Neuronal stem cell (in vitro differentiated cells): Measurements from ENCODE around the gene SLC25A45.
A peak's percentile ranks its signal among the peaks of the same experiment; 100 is the strongest.

Experiments used
- DNase-seq: peaks from one replicate; pipeline ENCODE4 v3.0.0-alpha.2; 2013; ENCODE audit warnings: low spot score
- H2AFZ ChIP-seq: one replicate; pipeline ENCODE4 v1.6.1; 2013; ENCODE audit warnings: mild to moderate bottlenecking, low read length, inconsistent platforms
- H2AK5ac ChIP-seq: 2 replicates; pipeline ENCODE4 v1.6.1; 2013; ENCODE audit warnings: low read depth, mild to moderate bottlenecking, inconsistent platforms, low read length, moderate library complexity, mixed read lengths
- H2BK120ac ChIP-seq: 2 replicates; pipeline ENCODE4 v1.6.1; 2013; ENCODE audit warnings: low read depth, mild to moderate bottlenecking, inconsistent platforms, low read length, moderate library complexity, mixed read lengths
- H2BK12ac ChIP-seq: one replicate; pipeline ENCODE4 v1.6.1; 2013; ENCODE audit warnings: low read length, inconsistent platforms
- H2BK15ac ChIP-seq: 2 replicates; pipeline ENCODE4 v1.6.1; 2013; ENCODE audit warnings: mild to moderate bottlenecking, low read length, inconsistent platforms, mixed read lengths
- H2BK5ac ChIP-seq: one replicate; pipeline ENCODE4 v1.6.1; 2013; ENCODE audit warnings: inconsistent platforms, mild to moderate bottlenecking, low read length, moderate library complexity
- H3K14ac ChIP-seq: one replicate; pipeline ENCODE4 v1.6.1; 2013; ENCODE audit warnings: low read length, inconsistent platforms
- H3K18ac ChIP-seq: 2 replicates; pipeline ENCODE4 v1.6.1; 2013; ENCODE audit warnings: low read length, inconsistent platforms
- H3K23ac ChIP-seq: 2 replicates; pipeline ENCODE4 v1.6.1; 2013; ENCODE audit warnings: low read depth, mild to moderate bottlenecking, mixed read lengths, low read length, inconsistent platforms; ENCODE audit not compliant: poor library complexity
- H3K27ac ChIP-seq: replicated peaks from 3 replicates; pipeline ENCODE4 v1.5.1; 2013; ENCODE audit warnings: low read length, inconsistent platforms
- H3K27me3 ChIP-seq, 3 experiments: 2 replicates each; pipeline ENCODE4 v1.6.1; 2013; ENCODE audit warnings: low read length in 3 of 3, mild to moderate bottlenecking in 2 of 3, inconsistent platforms in 1 of 3, low read depth in 1 of 3, mixed read lengths in 1 of 3, moderate library complexity in 1 of 3; ENCODE audit not compliant: control insufficient read depth in 3 of 3, insufficient read depth in 3 of 3
- H3K36me3 ChIP-seq, 2 donors: replicated peaks in 1 of 2; 2 replicates each; pipeline ENCODE4 v1.6.1; 2013; ENCODE audit warnings: low read length in 2 of 2; ENCODE audit not compliant: control insufficient read depth in 2 of 2, insufficient read depth in 2 of 2
- H3K4ac ChIP-seq: 2 replicates; pipeline ENCODE4 v1.6.1; 2013; ENCODE audit warnings: inconsistent platforms, mild to moderate bottlenecking, low read length, moderate library complexity
- H3K4me1 ChIP-seq, 2 donors: 1 replicate in 1 of 2; 2 replicates in 1 of 2; pipeline ENCODE4 v1.6.1; 2013; ENCODE audit warnings: low read length in 2 of 2, low read depth in 1 of 2; ENCODE audit not compliant: control insufficient read depth in 2 of 2, insufficient read depth in 1 of 2
- H3K4me2 ChIP-seq: one replicate; pipeline ENCODE4 v1.6.1; 2013; ENCODE audit warnings: mild to moderate bottlenecking, low read length, inconsistent platforms; ENCODE audit not compliant: insufficient read depth, poor library complexity, severe bottlenecking
- H3K4me3 ChIP-seq, 2 donors: 2 replicates each; pipeline ENCODE4 v1.5.1; 2013; ENCODE audit warnings: low read length in 2 of 2, mild to moderate bottlenecking in 2 of 2, inconsistent platforms in 1 of 2, moderate library complexity in 1 of 2
- H3K79me1 ChIP-seq: one replicate; pipeline ENCODE4 v1.6.1; 2013; ENCODE audit warnings: low read depth, mild to moderate bottlenecking, inconsistent platforms, low read length, moderate library complexity
- H3K9ac ChIP-seq: one replicate; pipeline ENCODE4 v1.6.1; 2013; ENCODE audit warnings: mild to moderate bottlenecking, low read depth, low read length, inconsistent platforms; ENCODE audit not compliant: poor library complexity
- H3K9me3 ChIP-seq, 2 donors: replicated peaks in 1 of 2; 2 replicates each; pipeline versions ENCODE3 to v1.6.1; 2013; ENCODE audit warnings: low read length in 2 of 2, mild to moderate bottlenecking in 2 of 2, inconsistent platforms in 1 of 2, low read depth in 1 of 2, mixed read lengths in 1 of 2, moderate library complexity in 1 of 2; ENCODE audit not compliant: control insufficient read depth in 2 of 2, insufficient read depth in 1 of 2
- H4K8ac ChIP-seq: one replicate; pipeline ENCODE4 v1.6.1; 2013; ENCODE audit warnings: low read depth, mild to moderate bottlenecking, inconsistent platforms, low read length, moderate library complexity
- H4K91ac ChIP-seq: one replicate; pipeline ENCODE4 v1.6.1; 2013; ENCODE audit warnings: low read length, low read depth, mild to moderate bottlenecking, inconsistent platforms; ENCODE audit not compliant: poor library complexity
- WGBS, 2 donors: extraction: QIAGEN DNeasy Blood & Tissue Kit; methylation state at CpG; one replicate each; pipeline ENCODE4 v1.1.7; 2013; ENCODE audit warnings: missing lambda C conversion rate in 2 of 2, mixed read lengths in 1 of 2; ENCODE audit not compliant: insufficient read length in 2 of 2, insufficient replicate concordance in 1 of 2; ENCODE audit errors: extremely low coverage in 2 of 2; 5-methylcytosine and 5-hydroxymethylcytosine counted together

Gene SLC25A45

GRCh38 chr11:65386307-65387140, 4.1 kb upstream of the SLC25A45 start, which contains the start of gene FRMD8:
Gene FRMD8, plus strand, starts transcription at chr11:65386637. Its CDS starts 400 bp downstream, at chr11:65387037.
- Histone ChIP-seq H2AFZ (peak within 1 kb of the TSS; percentile 82), H3K27ac (no peak within 1 kb of the TSS), H2BK120ac (peak within 1 kb of the TSS; percentile 92), H3K18ac (peak within 1 kb of the TSS; percentile 95), H4K91ac (no peak within 1 kb of the TSS), H3K23ac (peak within 1 kb of the TSS; percentile 89), H2BK5ac (peak within 1 kb of the TSS; percentile 96), H2AK5ac (peak within 1 kb of the TSS; percentile 87), H2BK12ac (no peak within 1 kb of the TSS), H3K9me3 (no peaks in the 10 kb centered on the region), H3K4me1 (peaks cover 28 to 33% of the 10 kb centered on the region in 2 donors), H3K14ac (peak within 1 kb of the TSS; percentile 97), H3K36me3 (peaks cover 0 to 4% of the 10 kb centered on the region in 2 donors), H3K4ac (no peak within 1 kb of the TSS), H4K8ac (peak within 1 kb of the TSS; percentile 97), H3K27me3 (no peaks in the 10 kb centered on the region), H3K79me1 (no peaks in the 10 kb centered on the region), H3K4me3 (peak within 1 kb of the TSS; percentile 70 to 85), H3K4me2 (peak within 1 kb of the TSS; percentile 99), H2BK15ac (peak within 1 kb of the TSS; percentile 76), H3K9ac (peak within 1 kb of the TSS; percentile 98)
- WGBS, 2 donors, result no CpG with 5 or more reads among the region's 76 CpGs
- DNase-seq, result peak; percentile 77

GRCh38 chr11:65384301-65384889, 1.9 kb upstream of the SLC25A45 start:
- no peak overlapping the region for H3K27ac ChIP-seq
- no peaks in the 10 kb centered on the region for H3K9me3 ChIP-seq
- no peak overlapping the region for H4K8ac ChIP-seq
- no peak overlapping the region for H2BK15ac ChIP-seq
- no peak overlapping the region for H2AFZ ChIP-seq
- WGBS, 2 donors, result no CpG with 5 or more reads among the region's 8 CpGs
- H2BK120ac ChIP-seq, result no peak overlapping the region
- H3K79me1 ChIP-seq, result no peaks in the 10 kb centered on the region
- H2BK12ac ChIP-seq, result no peak overlapping the region
- no peaks in the 10 kb centered on the region for H3K27me3 ChIP-seq
- H3K18ac ChIP-seq, result no peak overlapping the region
- H3K4me3 ChIP-seq, result no peak overlapping the region
- H2BK5ac ChIP-seq, result no peak overlapping the region
- H3K36me3 ChIP-seq, result peaks cover 0 to 4% of the 10 kb centered on the region in 2 donors
- H3K4me1 ChIP-seq, result peaks cover 15 to 16% of the 10 kb centered on the region in 2 donors
- H3K9ac ChIP-seq, result no peak overlapping the region
- no peak overlapping the region for H3K23ac ChIP-seq
- H3K4ac ChIP-seq, result no peak overlapping the region
- H3K14ac ChIP-seq, result no peak overlapping the region
- H3K4me2 ChIP-seq, result no peak overlapping the region
- DNase-seq, result no peak
- no peak overlapping the region for H4K91ac ChIP-seq
- H2AK5ac ChIP-seq, result peak overlapping the region; percentile 88

GRCh38 chr11:65383778-65384177, 1.3 kb upstream of the SLC25A45 start:
- no peak overlapping the region for H2AFZ ChIP-seq
- H3K4me2 ChIP-seq, result no peak overlapping the region
- H3K27ac ChIP-seq, result no peak overlapping the region
- no peak overlapping the region for H3K4ac ChIP-seq
- no peak overlapping the region for H3K14ac ChIP-seq
- H4K8ac ChIP-seq, result no peak overlapping the region
- no peak overlapping the region for H3K9ac ChIP-seq
- DNase-seq, result no peak
- H2AK5ac ChIP-seq, result peak overlapping the region; percentile 88
- H3K4me3 ChIP-seq, result no peak overlapping the region
- no peaks in the 10 kb centered on the region for H3K27me3 ChIP-seq
- no peaks in the 10 kb centered on the region for H3K79me1 ChIP-seq
- no peak overlapping the region for H3K18ac ChIP-seq
- no peak overlapping the region for H2BK12ac ChIP-seq
- no peaks in the 10 kb centered on the region for H3K9me3 ChIP-seq
- H3K4me1 ChIP-seq, result peaks cover 15 to 16% of the 10 kb centered on the region in 2 donors
- no peak overlapping the region for H2BK5ac ChIP-seq
- no peak overlapping the region for H2BK120ac ChIP-seq
- no peak overlapping the region for H4K91ac ChIP-seq
- H3K23ac ChIP-seq, result no peak overlapping the region
- H3K36me3 ChIP-seq, result peaks cover 0 to 4% of the 10 kb centered on the region in 2 donors
- H2BK15ac ChIP-seq, result no peak overlapping the region
- WGBS, 2 donors, result no CpG with 5 or more reads among the region's 6 CpGs

- Histone ChIP-seq H4K91ac (no peak overlapping the region), H3K79me1 (no peaks in the 10 kb centered on the region), H3K4me3 (peak overlapping the region in 1 of 2 donors; percentile 38), H2AFZ (peak overlapping the region; percentile 89), H3K4me1 (peaks cover 15 to 16% of the 10 kb centered on the region in 2 donors), H3K9ac (no peak overlapping the region), H3K4me2 (peak overlapping the region; percentile 2), H3K9me3 (no peaks in the 10 kb centered on the region), H3K27me3 (no peaks in the 10 kb centered on the region), H3K36me3 (no peaks in the 10 kb centered on the region), H2BK5ac (peak overlapping the region; percentile 83), H2BK12ac (no peak overlapping the region), H3K27ac (no peak overlapping the region), H3K14ac (no peak overlapping the region), H3K23ac (no peak overlapping the region), H3K18ac (peak overlapping the region; percentile 89), H2BK15ac (peak overlapping the region; percentile 100), H3K4ac (no peak overlapping the region), H2BK120ac (peak overlapping the region; percentile 51), H4K8ac (no peak overlapping the region), H2AK5ac (peak overlapping the region; percentile 12)
- no peak for DNase-seq
- no CpG with 5 or more reads among the region's 12 CpGs for WGBS, 2 donors
These were observed 440 bp upstream of the SLC25A45 start for GRCh38 chr11:65382804-65383368.
